ENCODE data around the gene SMTNL1. TPM values are rescaled to one million over a fixed set of nuclear protein-coding genes. Genes with fewer than 3 reads are reported as not detected.

SMTNL1 gene
- total RNA-seq, 2 donors from 2014 or later = not detected

GRCh38 chr11:57511741-57512430, 25.5 kb upstream of the SMTNL1 start:
- TF ChIP-seq POLR2A (IDR thresholded peaks at IDR 0.05) (no peak), CTCF (IDR thresholded peaks at IDR 0.05) (no peak)
- 37 to 44% methylated on average over 6 of the region's 6 CpGs for WGBS, 2 donors
- Histone ChIP-seq H3K9me3 (no peaks in the 10 kb centered on the region), H3K36me3 (replicated peaks in 1 of 2; ENCODE audit: insufficient read depth in 1 of 2, low read depth in 2 of 2) (no peaks in the 10 kb centered on the region), H3K27me3 (no peaks in the 10 kb centered on the region), H3K4me1 (peaks cover 53% of the 10 kb centered on the region), H3K4me3 (no peak overlapping the region), H3K27ac (peak overlapping the region in 3 of 4 donors; percentile 31 to 95 (median 78))
- intact Hi-C loops (cut with DNase I) = no loop called here
- DNase-seq (no peak), ATAC-seq (no peak)

GRCh38 chr11:57512646-57513451, 24.5 kb upstream of the SMTNL1 start:
- WGBS, 2 donors = 35 to 53% methylated on average over 12 of the region's 12 CpGs
- Histone ChIP-seq H3K36me3 (replicated peaks in 1 of 2; ENCODE audit: insufficient read depth in 1 of 2, low read depth in 2 of 2) (no peaks in the 10 kb centered on the region), H3K4me1 (peaks cover 46% of the 10 kb centered on the region), H3K27me3 (no peaks in the 10 kb centered on the region), H3K4me3 (peak overlapping the region in 1 of 2 donors; percentile 90), H3K9me3 (no peaks in the 10 kb centered on the region), H3K27ac (peak overlapping the region in 3 of 4 donors; percentile 78 to 95 (median 95))
- intact Hi-C loops (cut with DNase I) = no loop called here
- DNase-seq (no peak), ATAC-seq (no peak)
- no peak for TF ChIP-seq POLR2A (IDR thresholded peaks at IDR 0.05)
- TF ChIP-seq CTCF (IDR thresholded peaks at IDR 0.05) = no peak

GRCh38 chr11:57513452-57513795, 24.0 kb upstream of the SMTNL1 start:
- ATAC-seq (no peak), DNase-seq (no peak)
- Histone ChIP-seq H3K36me3 (replicated peaks in 1 of 2; ENCODE audit: insufficient read depth in 1 of 2, low read depth in 2 of 2) (no peaks in the 10 kb centered on the region), H3K27me3 (no peaks in the 10 kb centered on the region), H3K4me3 (peak overlapping the region; percentile 90 to 92), H3K27ac (peak overlapping the region; percentile 78 to 95 (median 92)), H3K9me3 (no peaks in the 10 kb centered on the region), H3K4me1 (peaks cover 40% of the 10 kb centered on the region)
- 13 to 22% methylated on average over 1 of the region's 1 CpG for WGBS, 2 donors
- intact Hi-C loops (cut with DNase I) = no loop called here
- TF ChIP-seq CTCF (IDR thresholded peaks at IDR 0.05) (no peak), POLR2A (IDR thresholded peaks at IDR 0.05) (no peak)

GRCh38 chr11:57513911-57514537, 23.4 kb upstream of the SMTNL1 start:
- H3K4me1 ChIP-seq = peaks cover 34% of the 10 kb centered on the region
- H3K27ac ChIP-seq = peak overlapping the region; percentile 78 to 95 (median 92)
- ATAC-seq (peak; percentile 69), DNase-seq (peak; percentile 70 to 77 (median 73))
- no peaks in the 10 kb centered on the region for H3K36me3 ChIP-seq (replicated peaks in 1 of 2; ENCODE audit: insufficient read depth in 1 of 2, low read depth in 2 of 2)
- TF ChIP-seq CTCF (IDR thresholded peaks at IDR 0.05) = peak in 1 of 7 experiments; percentile 10
- TF ChIP-seq POLR2A (IDR thresholded peaks at IDR 0.05) = peak in 1 of 3 donors; percentile 61
- H3K9me3 ChIP-seq = no peaks in the 10 kb centered on the region
- no peaks in the 10 kb centered on the region for H3K27me3 ChIP-seq
- WGBS, 2 donors = 0 to 3% methylated on average over 8 to 29 of the region's 35 CpGs
- peak overlapping the region; percentile 90 to 92 for H3K4me3 ChIP-seq
- intact Hi-C loops (cut with DNase I) = no loop called here

Data from body of pancreas (tissue), 4 donors.